HG03175 (cell line): ENCODE data around the gene KLHL17.

Source experiments
- ATAC-seq: cut with Tn5 transposase; IDR thresholded peaks from one replicate; pipeline ENCODE4 v1.9.1; 2021; ENCODE audit warnings: mild to moderate bottlenecking, moderate library complexity; ENCODE audit not compliant: unreplicated experiment

KLHL17 gene

DNA sequence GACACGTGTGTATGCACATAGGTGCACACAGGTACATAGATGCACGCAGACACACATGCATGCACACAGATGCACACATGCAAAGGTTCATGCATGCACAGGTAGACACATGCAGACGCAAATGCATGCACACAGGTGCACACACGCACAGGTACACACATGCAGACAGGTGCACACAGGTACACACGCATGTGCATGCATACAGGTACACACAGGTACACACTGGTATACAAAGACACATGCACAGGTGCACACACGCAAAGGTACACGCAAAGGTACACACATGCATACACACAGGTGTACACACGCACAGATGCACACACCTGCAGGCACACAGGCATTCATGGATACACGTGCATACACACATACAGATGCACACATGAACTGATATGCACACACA, 10.1 kb upstream of the KLHL17 start:
- no peak for ATAC-seq

DNA sequence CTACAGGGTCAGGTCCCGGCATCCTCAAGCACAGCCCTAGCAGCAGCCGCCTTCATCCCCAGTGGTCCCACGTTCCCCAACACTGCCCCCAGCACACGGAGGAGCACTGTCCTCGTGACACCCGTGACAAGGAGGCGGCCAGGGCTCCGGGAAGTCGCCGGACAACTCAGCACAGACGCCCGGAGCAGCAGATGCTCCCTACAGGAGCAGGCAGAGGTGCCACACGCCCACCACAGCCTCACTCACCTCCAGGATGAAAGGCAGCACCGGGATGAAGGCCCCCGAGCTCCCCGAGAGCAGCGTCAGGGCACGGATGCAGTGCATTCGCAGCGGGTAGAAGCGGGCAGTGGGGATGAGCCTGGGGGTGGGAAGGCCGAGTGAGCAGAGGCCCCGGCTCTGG, 9.5 kb upstream of the KLHL17 start:
- no peak for ATAC-seq

DNA sequence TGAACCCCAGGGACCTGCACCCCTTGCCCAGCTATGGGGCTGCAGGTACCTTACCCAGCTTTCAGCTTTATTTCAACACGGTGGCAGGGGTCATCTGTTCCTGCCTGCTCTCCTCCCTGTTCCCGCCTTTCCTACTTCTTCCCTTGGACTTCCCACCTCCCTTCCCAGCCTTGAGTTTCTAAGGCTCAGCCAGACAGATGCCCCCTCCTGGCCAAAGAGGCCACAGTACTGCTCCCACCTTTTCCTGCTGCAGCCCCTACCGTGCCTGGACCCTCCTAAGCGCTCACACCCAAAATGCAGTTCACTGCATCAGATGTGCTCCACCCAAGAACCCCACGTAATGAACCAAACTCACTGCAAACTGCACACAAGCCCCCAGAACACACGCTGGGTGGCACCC, 9.0 kb upstream of the KLHL17 start:
- no peak for ATAC-seq

DNA sequence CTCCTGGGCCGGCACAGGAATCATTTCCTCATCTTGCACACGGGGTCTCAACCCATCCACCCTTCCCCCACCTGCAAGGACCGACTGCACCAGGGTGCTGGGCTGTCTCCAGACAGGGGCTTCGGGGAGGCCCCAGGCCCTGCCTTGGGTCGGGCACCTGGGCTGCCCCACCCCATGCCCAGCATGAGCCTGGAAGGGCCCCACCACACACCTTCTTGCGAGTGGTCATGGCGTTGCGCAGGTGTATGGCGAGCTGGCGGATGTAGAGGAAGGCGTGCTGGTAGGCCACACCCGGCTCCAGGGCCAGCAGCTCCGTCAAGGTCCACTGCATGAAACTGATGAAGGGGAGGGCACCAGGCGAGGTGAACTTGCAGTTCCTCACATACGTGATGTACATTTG, 8.2 kb upstream of the KLHL17 start:
- no peak for ATAC-seq

DNA sequence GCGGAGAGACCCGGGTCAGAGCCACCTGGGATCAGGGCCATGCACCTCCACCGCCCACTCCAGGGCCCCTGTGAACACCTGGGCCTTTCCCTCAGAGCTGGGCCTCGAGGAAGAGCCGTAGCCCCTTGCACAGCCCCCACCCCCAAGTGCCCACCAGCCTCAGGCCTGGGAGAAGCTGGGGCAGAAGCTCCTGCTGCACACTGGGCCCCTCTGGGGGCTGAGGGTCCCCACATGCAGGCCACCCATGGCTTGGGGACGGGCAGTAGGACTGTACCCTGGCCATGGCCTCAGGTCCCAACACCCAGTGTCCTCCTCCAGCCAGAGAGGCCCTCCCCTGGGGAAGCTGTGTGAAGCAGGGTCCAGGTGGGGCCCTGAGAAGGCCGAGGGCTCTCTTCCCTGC, 7.8 kb upstream of the KLHL17 start:
- ATAC-seq = no peak

DNA sequence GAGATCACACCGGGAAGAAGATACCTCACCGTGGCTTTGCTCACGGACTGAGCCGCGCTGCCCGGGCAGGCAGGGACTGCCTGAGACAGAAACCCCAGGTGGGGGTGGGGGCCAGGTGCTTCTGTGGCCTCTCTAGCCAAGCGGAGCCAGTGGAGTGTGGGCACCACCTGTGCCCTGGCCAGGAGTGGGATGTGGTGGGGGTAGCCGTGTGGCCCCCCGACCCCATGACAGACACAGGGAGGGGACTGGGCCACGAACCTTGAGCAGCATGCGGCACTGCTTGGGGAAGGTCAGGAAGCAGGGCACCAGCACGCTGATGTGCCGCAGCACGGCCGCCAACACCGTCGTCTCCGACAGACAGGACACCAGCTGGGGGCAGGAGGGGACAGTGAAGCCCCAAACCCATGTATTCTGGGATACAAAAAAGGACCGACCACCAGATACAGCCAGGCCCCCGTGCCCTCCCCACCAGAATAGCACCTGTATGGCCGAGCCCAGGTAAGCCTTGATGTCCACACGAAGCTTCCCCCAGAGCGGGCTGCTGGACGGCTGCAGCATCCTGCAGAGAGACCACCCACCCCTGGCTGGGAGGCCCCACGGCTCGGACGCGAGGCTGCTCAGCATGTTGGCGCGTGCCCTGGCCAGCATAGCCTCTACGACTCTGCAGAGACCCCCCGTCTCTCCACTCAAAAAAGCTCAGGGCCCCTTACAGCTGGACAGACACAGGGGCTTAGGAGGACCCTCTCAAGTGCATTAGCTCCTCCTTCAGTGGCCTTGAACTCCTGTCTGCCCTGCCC, 6.7 kb upstream of the KLHL17 start:
- ATAC-seq = no peak

DNA sequence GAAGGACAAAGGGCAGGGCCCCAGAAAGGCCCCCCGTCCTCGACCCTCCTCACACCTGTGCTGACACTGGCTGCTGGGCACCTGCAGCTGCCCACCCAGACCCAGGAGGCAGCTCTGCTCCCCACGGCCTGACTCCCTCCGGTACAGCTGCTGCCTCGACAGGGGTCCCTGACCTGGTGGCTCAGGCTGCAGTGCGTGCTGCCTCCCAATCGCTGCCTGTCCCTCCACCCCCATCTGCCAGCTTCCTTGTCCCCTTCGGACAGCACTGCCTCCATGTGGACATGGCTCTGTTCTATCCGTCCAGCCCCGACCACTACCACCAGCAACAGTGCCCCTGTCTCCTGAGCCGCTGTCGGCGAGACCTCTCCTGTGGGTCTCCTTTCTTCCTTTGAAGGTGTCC, 5.5 kb upstream of the KLHL17 start:
- no peak for ATAC-seq

DNA sequence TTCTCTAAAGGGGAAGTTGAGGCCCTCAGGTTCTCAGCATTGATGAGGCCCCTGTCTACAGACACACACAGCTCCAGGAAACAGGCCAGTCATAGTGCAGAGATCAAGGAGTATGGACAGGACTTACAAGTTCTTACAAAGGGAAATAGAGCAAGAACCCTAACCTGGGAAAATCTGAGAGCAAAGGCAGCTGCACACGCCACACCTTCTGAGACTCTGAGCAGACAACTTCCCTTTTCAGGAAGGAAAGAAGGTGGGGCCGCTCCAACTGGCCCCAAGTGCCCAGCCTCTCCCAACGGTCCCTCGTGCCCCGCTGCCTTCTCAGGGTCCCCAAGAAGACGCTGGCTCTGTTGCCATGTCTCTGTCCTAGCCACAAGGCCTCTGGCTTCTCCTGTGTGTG, 4.9 kb upstream of the KLHL17 start:
- ATAC-seq = no peak

DNA sequence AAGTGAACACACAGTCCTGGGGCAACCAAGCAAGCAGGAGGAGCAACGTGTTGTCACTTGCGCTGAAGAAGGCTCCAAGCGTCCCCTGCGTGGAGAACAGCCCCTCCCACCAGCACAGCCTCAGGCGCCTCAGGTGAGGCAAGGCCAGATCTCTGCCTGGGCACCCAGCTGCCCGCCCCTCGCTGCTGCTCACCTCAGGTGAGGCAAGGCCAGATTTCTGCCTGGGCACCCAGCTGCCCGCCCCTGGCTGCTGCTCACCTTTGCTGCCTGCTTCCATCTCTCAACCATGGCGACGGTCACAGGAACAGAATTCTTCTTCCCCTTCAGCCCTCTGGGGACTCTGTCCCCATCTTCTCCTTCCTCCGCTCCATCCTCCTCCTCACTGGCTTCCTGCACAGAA, 3.7 kb upstream of the KLHL17 start:
- ATAC-seq = no peak

DNA sequence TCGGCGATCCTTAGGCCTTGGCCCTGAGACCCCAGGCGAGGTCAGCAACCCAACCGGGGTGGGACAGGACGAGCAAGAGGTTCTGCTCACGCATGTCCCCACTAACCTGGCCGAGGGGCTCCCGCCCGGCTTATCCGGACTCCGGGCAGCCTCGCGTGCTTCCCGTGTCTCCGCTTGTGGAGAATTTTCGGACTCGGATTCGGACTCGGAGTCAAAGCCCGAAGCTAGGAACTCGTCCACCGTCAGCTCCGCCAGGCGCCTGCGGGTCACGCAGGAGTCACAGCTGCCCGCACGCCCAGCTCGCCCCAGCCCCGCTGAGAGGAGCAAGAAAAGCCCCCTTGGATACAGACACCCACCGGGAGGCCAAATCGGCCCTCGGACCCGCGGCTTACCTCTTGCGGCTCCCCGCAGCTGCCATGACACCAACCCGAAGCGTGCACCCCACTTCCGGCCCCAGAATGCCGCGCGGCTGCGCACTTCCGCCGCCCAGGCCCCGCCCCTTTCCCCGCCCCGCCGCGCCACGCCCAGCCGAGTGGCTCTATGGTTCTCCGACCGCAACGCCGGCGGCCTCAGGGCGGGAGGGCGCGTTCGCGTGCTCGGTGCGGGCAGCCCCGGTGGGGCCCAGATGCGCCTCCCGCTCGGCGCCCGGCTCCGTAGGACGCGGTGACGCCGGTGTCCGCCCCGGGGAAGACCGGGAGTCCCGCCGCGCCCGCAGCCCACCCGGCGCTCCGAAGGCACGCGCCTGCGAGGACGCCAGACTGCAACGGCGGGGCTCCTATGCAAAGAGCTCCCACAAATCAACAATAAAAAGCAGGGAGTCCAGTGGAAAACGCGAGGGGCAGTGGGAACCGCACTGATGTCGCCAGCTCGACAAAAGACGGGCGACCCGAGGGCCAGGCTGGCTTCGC, 1.3 kb upstream of the KLHL17 start, which contains the start of gene NOC2L:
TSS of gene NOC2L (minus strand) at position 434 of the 908 bp plus-strand sequence. CDS start at position 418, 16 bp downstream.
- ATAC-seq = peak; percentile 78

DNA sequence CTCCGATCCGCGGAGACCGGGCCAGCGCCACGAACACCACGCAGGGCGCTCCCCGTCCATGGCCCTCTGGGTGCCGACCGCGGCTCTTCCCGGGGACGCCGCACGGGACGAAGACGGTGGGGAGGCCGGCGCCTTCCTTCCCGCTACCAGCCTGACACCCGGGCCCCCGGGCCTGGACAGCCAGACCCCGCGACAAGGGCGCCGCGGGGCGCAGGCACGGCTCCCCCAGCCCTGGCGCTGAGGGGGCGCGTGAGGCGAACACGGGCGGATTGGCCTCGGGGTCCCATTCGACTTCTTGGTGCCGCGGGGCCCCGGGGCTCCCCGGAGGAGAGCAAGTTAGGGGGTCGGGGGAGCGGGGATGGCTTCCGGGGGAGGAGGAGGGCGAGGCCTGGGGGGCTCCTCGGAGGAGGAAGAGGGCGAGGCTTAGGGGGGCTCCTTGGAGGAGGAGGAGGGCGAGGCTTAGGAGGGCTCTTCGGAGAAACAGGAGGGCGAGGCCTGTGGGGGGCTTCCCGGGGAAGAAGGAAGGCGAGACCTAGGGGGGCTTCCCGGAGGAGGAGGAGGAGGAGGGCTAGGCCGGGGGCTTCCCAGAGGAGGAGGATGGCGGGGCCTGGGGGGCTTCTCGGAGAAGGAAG, 537 bp upstream of the KLHL17 start:
- ATAC-seq = no peak

DNA sequence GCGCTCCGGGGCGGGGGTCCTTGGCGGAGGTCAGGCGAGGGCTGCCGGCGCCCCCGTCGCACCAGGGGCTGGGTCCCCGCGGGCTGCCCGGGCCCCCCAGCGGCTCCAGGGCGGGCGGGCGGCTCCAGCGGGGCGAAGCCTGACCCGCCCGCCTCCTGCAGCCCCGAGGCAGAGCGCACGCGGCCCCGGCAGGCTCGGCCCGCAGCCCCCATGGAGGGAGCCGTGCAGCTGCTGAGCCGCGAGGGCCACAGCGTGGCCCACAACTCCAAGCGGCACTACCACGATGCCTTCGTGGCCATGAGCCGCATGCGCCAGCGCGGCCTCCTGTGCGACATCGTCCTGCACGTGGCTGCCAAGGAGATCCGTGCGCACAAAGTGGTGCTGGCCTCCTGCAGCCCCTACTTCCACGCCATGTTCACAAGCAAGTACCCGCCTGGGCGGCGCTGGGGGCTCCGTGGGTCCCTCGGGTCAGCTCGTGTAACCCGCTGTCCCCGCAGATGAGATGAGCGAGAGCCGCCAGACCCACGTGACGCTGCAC, 817 bp downstream of the KLHL17 start:
- ATAC-seq = no peak

DNA sequence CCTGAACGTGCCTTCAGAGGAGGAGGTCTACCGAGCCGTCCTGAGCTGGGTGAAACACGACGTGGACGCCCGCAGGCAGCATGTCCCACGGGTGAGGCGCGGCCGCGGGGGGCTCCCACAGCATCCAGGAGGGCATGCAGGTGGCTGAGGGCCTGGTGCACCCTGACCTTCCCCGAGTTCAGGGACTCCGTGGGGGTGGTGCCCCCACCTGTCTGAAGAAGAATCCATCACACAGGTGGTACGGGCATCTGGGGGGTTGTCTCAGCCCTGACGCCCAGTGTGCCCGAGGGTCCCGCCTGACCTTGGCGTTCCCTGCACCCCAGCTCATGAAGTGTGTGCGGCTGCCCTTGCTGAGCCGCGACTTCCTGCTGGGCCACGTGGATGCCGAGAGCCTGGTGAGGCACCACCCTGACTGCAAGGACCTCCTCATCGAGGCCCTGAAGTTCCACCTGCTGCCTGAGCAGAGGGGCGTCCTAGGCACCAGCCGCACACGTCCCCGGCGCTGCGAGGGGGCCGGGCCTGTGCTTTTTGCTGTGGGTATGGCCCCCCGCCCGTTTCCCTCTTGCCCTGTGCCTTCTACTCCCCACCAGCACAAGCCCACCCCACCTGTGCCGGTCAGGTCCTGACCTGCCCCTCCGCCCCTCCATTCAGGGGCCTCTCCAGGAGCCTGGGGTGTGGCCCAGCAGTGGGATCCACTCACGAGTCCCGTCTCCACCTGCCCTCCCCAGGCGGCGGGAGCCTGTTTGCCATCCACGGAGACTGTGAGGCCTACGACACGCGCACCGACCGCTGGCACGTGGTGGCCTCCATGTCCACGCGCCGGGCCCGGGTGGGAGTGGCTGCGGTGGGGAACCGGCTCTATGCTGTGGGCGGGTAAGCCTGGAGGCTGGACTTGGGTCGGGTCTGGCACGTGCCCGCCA, 2.3 kb downstream of the KLHL17 start:
- ATAC-seq = no peak

DNA sequence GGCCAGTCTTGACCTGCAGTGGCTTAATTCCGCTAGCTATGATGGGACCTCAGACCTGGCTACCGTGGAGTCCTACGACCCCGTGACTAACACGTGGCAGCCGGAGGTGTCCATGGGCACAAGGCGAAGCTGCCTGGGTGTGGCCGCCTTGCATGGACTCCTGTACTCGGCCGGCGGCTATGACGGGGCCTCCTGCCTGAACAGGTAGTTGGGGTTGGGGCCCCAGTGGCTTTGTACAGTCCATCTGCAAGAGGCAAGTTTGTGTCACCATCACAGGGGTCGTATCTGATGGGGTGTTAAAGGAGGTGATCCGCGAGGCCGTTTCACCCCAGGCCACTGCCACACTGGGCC, 2.9 kb downstream of the KLHL17 start:
- no peak for ATAC-seq

DNA sequence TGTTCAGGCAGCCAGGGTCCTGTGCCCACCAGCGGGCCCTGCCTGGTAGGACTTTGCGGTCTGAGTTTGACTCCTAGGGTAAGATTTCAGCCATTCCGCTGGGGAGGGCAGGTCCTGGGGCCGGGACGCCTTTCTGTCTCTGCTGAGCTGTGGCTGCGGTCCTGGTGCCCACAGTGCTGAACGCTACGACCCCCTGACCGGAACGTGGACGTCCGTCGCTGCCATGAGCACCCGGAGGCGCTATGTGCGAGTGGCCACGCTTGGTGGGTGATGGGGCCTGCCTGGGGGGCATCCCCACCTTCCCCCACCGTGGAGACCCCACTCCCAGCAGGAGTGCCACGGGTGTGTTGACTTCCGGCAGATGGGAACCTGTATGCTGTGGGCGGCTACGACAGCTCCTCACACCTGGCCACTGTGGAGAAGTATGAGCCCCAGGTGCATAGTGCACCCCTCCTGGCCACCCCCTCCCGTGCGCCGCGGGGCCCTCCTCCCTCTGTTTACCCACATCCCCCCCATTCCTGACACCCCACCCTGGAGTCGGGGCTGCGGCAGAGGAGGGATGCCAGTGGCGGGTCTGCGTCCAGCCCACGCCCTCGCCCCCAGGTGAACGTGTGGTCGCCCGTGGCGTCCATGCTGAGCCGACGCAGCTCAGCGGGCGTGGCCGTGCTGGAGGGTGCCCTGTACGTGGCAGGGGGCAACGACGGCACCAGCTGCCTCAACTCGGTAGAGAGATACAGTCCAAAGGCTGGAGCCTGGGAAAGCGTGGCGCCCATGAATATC, 3.6 kb downstream of the KLHL17 start:
- ATAC-seq = no peak

DNA sequence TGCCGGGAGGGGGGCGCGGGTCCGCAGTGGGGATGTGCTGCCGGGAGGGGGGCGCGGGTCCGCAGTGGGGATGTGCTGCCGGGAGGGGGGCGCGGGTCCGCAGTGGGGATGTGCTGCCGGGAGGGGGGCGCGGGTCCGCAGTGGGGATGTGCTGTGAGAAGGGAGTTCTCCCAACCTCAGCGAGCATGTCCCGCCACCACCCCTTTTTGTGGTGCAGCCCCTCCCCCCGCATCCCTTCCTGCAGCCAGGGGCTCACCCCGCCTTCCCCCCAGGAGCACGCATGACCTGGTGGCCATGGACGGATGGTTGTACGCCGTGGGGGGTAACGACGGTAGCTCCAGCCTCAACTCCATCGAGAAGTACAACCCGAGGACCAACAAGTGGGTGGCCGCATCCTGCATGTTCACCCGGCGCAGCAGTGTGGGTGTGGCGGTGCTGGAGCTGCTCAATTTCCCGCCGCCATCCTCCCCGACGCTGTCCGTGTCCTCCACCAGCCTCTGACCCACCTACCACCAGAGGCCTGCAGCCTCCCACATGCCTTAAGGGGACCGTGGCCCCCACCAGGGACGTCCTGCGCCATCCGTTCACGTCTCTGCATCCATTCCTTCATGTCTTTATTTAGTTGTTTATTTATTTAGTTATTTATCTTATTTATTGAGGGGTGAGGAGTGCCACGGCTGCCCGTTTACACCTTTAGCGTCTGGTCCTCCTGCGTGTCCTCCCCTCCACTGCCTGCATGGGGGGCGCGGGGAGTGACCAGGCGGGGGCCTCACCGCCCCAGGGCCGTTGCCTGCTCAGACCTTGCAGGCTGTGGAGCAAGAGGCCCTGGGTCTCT, 4.5 kb downstream of the KLHL17 start:
- no peak for ATAC-seq

DNA sequence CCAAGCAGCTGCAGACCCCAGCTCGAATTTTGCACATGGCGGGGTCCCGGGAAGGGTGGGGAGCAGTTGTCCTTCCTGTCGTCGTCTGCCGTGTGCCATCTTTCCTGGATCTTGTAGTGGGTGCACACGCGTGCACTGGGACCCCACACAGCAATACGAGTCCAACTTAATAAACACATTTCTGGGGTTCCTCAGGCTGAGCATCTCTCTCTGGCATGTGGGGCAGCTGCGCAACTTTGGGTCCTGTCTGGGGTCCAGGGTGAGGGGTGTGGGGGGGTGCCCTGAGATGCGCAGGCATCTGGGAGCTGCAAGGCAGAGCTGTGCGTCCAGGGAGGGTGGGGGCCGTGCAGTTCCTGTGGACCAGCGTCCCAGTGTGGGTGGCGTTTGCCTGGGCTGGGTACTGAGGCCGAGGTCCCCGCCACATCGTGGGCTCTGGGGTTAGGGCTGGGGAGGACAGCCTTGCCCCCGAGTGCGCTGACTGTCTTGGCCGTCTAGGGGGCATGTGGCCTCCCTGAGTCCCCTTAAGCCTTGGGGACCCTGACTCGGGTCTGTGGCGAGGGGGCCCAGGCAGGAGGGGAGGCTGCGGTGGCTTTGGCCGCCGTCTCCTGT, 5.2 kb downstream of the KLHL17 start:
- ATAC-seq = no peak

DNA sequence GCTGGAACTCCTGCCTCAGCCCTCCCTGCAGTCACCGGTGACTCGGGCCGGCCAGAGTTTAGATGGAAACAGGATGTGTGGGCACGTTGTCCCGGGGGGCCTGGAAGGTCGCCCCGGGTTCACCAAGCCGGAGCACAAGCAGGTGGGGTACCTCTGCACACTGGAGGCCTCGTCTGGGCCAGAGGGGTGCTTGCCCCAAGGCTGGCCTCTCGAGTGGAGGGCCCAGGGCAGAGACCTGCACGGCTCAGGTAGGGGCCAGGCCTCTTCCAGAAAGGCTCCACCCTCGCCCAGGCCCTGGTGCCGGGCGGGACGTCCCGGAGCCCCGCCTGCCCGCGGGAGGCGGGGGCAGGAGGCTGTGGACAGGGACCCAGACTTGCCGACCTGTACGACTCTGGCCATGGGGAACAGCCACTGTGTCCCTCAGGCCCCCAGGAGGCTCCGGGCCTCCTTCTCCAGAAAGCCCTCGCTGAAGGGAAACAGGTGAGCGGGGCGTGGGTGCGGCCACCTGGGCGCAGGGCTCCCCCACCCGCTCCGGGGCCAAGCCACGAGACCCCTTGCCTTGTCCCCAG, 5.8 kb downstream of the KLHL17 start, which contains the start of gene PLEKHN1:
TSS of gene PLEKHN1 (plus strand) at position 348 of the 569 bp plus-strand sequence. CDS start at position 398, 50 bp downstream.
- peak; percentile 26 for ATAC-seq
